Measurements from ENCODE around the gene NEUROD2.

Gene NEUROD2

DNA sequence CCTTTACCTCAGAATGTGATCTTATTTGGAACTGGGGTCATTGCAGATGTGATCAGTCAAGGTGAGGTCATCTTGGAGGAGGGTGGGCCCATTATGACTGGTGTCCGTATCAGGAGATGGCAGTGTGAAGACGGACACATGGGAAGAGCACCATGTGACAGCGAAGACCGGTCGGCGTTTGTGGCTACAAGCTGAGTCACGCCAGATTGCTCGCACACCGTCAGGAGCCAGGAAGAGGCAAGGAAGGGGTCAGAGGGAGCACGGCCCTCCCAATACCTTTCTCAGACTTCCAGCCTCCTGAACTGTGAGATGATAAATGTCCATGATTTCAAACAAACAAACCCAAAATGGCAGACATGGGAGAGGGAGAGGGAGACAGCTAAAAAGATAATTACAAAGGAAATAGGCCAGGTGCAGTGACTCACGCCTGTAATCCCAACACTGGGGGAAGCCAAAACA lies 42.4 kb upstream of the NEUROD2 start:
- TF ChIP-seq, protein P1, sequence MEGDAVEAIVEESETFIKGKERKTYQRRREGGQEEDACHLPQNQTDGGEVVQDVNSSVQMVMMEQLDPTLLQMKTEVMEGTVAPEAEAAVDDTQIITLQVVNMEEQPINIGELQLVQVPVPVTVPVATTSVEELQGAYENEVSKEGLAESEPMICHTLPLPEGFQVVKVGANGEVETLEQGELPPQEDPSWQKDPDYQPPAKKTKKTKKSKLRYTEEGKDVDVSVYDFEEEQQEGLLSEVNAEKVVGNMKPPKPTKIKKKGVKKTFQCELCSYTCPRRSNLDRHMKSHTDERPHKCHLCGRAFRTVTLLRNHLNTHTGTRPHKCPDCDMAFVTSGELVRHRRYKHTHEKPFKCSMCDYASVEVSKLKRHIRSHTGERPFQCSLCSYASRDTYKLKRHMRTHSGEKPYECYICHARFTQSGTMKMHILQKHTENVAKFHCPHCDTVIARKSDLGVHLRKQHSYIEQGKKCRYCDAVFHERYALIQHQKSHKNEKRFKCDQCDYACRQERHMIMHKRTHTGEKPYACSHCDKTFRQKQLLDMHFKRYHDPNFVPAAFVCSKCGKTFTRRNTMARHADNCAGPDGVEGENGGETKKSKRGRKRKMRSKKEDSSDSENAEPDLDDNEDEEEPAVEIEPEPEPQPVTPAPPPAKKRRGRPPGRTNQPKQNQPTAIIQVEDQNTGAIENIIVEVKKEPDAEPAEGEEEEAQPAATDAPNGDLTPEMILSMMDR (IDR thresholded peaks at IDR 0.05; ENCODE audit: borderline replicate concordance, control extremely low read depth, extremely low read depth, insufficient read depth, missing control alignments), result no peak
- in situ Hi-C loops (cut with MboI; ENCODE audit: low sequenced_read_pairs, unreplicated experiment), result no loop called here
- DNase-seq (ENCODE audit: low spot score), result no peak

DNA sequence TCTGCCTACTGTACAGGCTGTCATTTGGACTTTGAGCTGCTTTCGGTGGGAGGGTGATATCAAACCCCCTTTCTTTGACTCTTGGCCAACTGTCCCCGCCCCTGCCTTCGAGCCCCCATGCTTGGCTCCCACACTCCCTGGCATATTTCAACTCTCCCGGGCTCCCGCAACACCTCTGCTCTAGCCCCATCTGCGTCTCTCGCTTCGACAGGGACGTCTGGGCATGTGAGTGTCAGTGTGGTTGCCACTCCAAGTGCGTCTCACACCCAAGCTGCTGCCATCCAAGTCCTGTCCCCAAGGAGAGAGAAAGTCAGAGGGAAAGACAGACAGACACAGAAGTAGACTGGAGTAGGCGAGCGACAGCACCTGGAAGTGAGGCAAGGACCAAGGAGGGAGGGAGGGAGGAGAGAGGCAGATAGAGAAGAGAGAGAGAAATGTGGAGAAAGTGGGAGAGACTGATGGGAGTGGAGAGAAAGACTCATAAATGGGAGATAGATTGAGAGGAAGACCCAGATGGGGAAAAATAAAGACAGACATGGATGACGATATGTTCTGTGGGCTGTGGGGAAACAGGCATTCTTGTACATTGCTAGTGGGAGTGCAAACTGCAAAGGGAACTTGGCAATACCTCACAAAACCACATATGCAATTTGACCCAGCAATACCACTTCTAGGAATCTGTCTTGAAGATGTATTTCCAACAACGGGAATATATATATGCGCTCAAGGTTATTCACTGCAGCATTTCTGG lies 41.1 kb upstream of the NEUROD2 start:
- TF ChIP-seq, protein P1 (IDR thresholded peaks at IDR 0.05; ENCODE audit: borderline replicate concordance, control extremely low read depth, extremely low read depth, insufficient read depth, missing control alignments), result no peak
- in situ Hi-C loops (cut with MboI; ENCODE audit: low sequenced_read_pairs, unreplicated experiment), result no loop called here
- DNase-seq (ENCODE audit: low spot score), result no peak

DNA sequence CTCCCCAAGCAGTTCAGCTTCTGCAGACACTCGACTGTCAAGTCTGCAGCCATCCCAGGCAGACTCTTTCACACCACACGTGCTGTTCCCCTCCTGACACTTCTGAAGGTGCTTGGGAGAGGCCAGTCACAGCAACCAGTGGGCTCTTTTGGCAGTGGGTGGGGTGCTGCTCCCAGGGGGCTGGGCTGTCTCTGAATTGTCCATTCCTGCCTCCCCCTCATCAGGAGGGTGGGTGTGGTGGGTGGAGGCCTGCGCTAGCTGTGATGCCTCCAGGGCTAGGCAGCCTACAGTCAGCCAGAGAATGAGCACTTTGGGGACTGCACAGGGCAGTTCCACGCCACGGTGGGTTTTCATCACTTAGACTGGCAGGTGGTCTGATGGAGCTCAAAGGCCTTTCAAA lies 39.5 kb upstream of the NEUROD2 start:
- DNase-seq (ENCODE audit: low spot score), result no peak
- TF ChIP-seq, protein P1 (IDR thresholded peaks at IDR 0.05; ENCODE audit: borderline replicate concordance, control extremely low read depth, extremely low read depth, insufficient read depth, missing control alignments), result no peak
- in situ Hi-C loops (cut with MboI; ENCODE audit: low sequenced_read_pairs, unreplicated experiment), result no loop called here

DNA sequence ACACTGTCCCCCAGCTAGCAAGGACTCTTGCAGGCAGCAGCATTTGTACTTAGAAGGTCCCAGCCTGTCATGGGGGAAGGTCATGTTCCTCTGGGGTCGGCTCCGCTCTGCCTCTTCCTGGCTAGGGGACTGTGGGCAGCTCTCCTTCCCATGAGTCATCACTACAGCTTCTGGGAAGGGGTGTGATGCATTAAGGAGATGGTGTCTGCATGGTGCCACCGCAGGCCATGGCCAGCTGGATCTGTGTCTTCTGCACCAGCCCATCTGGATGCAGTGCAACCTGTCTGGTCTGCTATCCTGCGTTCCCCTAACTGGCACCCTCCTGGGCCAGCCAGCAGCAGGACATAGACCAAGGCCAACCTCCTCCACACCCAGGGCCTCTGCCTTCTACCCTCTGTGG lies 35.6 kb upstream of the NEUROD2 start:
- no peak for DNase-seq (ENCODE audit: low spot score)
- TF ChIP-seq, protein P1 (IDR thresholded peaks at IDR 0.05; ENCODE audit: borderline replicate concordance, control extremely low read depth, extremely low read depth, insufficient read depth, missing control alignments), result no peak
- in situ Hi-C loops (cut with MboI; ENCODE audit: low sequenced_read_pairs, unreplicated experiment), result no loop called here

DNA sequence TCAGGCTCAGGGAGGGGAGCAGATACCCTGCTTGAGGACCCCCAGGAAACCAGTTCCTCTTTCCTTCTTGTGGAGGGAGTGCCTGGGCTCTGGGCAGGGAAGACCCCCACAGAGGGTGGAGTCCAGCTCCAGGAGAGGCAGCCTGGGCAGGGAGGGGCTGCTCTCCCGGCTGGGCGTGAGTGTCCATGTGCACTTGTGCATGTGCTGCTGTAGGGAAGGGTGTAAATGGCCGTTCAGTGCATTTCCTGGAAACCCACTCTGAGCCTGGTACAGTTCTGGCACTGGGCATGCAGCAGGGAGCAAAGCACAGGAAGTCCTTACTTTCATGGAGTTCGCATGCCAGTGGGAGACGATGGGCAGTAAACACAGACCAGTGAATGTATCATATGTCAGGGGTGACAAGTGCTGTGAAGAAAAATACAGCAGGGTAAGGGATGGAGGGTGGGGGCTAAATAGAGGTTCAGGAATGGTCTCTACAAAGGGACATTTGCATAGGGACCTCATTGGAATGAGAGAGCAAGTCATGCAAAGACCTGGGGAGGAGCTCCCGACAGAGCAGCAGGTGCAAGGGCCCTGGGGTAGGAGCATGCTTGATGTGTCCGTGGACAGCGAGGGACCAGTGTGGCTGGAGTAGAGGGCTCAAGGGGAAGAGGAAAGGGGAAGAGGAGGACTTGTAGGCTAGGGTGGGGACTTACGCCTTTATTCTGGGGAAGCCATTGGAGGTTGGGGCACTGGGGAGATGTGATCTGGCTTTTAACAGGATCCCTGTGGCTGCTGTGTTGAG lies 34.8 kb upstream of the NEUROD2 start:
- in situ Hi-C loops (cut with MboI; ENCODE audit: low sequenced_read_pairs, unreplicated experiment), result no loop called here
- TF ChIP-seq, protein P1 (IDR thresholded peaks at IDR 0.05; ENCODE audit: borderline replicate concordance, control extremely low read depth, extremely low read depth, insufficient read depth, missing control alignments), result no peak
- no peak for DNase-seq (ENCODE audit: low spot score)

DNA sequence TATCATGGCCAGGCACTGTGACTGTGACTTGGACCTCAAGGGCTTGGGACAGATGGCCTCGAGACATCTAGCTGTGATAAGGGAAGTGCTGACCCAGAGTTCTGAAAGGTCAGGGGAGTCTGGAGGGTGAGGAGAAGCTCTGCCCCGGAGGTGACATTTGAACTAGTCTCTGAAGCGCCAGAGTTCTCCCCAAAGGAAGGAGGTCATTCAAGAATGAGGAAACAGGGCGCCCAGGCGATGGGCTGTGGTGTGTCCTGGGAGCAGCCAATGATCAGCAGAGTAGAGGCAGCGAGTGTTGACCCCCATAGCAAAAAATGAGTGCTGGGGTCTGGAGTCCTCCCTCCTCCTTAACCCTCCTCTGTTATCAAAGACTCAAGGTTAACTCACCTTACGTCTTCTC lies 34.2 kb upstream of the NEUROD2 start:
- DNase-seq (ENCODE audit: low spot score), result no peak
- in situ Hi-C loops (cut with MboI; ENCODE audit: low sequenced_read_pairs, unreplicated experiment), result no loop called here
- TF ChIP-seq, protein P1 (IDR thresholded peaks at IDR 0.05; ENCODE audit: borderline replicate concordance, control extremely low read depth, extremely low read depth, insufficient read depth, missing control alignments), result no peak
